ENCODE results near the gene IL16. TPM values are rescaled to one million over a fixed set of nuclear protein-coding genes. Genes with fewer than 3 reads are reported as not detected.
A peak's percentile ranks its signal among the peaks of the same experiment; 100 is the strongest.

IL16 gene
- polyA plus RNA-seq, 1 donor (not counting 4 experiments of a cell fraction or from before 2014, with no cell fraction given), result not detected

DNA sequence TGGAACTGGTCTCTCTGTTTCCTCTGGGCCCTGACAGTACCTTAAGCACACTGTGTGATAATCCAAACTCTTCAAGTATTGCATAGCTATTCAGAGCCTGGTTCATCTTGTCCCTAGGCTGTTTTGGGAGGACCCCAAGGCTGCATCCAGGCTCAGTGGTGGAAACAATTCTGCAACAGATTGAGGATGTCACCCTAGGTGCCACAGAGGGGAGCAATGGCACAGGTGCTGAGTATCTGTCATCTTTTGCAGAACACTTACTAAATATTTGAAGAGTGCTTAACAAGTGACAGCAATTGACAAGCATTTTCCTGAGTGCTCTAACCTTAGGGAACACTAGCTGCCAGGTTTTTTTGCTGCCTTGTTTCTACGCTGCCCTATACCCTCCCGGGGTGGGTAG, 99.5 kb downstream of the IL16 start:
- dilution Hi-C loops (cut with MboI; ENCODE audit: extremely low pct_ligation_motif_present, low sequenced_read_pairs), result no loop called here
- DNase-seq (ENCODE audit: low read depth, low spot score) (no peak), FAIRE-seq (peak; percentile 36)
- Histone ChIP-seq H3K27ac (ENCODE audit: control insufficient read depth, insufficient read depth, low read length) (no peak overlapping the region), H3K4me1 (ENCODE audit: control insufficient read depth, extremely low read depth, insufficient read depth, low read length) (peaks cover 18% of the 10 kb centered on the region), H3K36me3 (ENCODE audit: control insufficient read depth in 2 of 2, extremely low read depth in 1 of 2, insufficient read depth in 2 of 2, low read length in 2 of 2) (no peaks in the 10 kb centered on the region), H3K27me3 (ENCODE audit: control insufficient read depth, extremely low read depth, insufficient read depth, low read length) (no peaks in the 10 kb centered on the region), H3K79me2 (ENCODE audit: control insufficient read depth, insufficient read depth, low read length) (no peaks in the 10 kb centered on the region), H3K4me3 (ENCODE audit: control insufficient read depth in 2 of 3, extremely low read depth in 1 of 3, insufficient read depth in 2 of 3, low read depth in 1 of 3, low read length in 3 of 3) (no peak overlapping the region), H3K9ac (ENCODE audit: control insufficient read depth, extremely low read depth, insufficient read depth, low read length) (no peak overlapping the region), H4K20me1 (ENCODE audit: control insufficient read depth, extremely low read depth, insufficient read depth, low read length) (no peaks in the 10 kb centered on the region), H3K9me3 (ENCODE audit: control insufficient read depth, low read depth, low read length) (no peaks in the 10 kb centered on the region), H3K9me1 (ENCODE audit: control insufficient read depth, extremely low read depth, insufficient read depth, low read length) (no peaks in the 10 kb centered on the region), H2AFZ (ENCODE audit: control insufficient read depth, low read length) (no peak overlapping the region), H3K4me2 (ENCODE audit: control insufficient read depth, extremely low read depth, insufficient read depth, low read depth, low read length) (no peak overlapping the region)
- TF ChIP-seq EZH2 (IDR thresholded peaks at IDR 0.05; ENCODE audit: low read length), result no peak
- TF ChIP-seq, protein P1, sequence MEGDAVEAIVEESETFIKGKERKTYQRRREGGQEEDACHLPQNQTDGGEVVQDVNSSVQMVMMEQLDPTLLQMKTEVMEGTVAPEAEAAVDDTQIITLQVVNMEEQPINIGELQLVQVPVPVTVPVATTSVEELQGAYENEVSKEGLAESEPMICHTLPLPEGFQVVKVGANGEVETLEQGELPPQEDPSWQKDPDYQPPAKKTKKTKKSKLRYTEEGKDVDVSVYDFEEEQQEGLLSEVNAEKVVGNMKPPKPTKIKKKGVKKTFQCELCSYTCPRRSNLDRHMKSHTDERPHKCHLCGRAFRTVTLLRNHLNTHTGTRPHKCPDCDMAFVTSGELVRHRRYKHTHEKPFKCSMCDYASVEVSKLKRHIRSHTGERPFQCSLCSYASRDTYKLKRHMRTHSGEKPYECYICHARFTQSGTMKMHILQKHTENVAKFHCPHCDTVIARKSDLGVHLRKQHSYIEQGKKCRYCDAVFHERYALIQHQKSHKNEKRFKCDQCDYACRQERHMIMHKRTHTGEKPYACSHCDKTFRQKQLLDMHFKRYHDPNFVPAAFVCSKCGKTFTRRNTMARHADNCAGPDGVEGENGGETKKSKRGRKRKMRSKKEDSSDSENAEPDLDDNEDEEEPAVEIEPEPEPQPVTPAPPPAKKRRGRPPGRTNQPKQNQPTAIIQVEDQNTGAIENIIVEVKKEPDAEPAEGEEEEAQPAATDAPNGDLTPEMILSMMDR (optimal IDR thresholded peaks at IDR 0.05 in 1 of 3, IDR thresholded peaks at IDR 0.05 in 1 of 3, conservative IDR thresholded peaks at IDR 0.05 in 1 of 3; ENCODE audit: extremely low read depth in 1 of 3, insufficient read depth in 2 of 3, low read length in 3 of 3), result no peak

DNA sequence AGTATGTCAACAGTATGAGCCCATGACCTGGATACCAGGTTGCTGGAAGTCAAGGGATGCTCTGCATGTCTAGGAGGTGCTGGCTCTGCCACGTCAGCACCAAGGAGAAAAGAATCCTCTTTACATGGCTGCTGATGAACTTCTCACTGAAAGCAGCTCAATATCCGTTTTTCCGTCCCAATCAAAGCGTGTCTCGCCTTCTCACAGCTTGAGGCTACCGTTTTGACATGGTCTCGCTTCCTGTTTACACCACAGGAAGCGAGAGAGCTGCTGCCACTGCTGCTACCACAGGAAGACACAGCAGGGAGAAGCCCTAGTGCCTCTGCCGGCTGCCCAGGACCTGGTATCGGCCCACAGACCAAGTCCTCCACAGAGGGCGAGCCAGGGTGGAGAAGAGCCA, 100.0 kb downstream of the IL16 start:
- dilution Hi-C loops (cut with MboI; ENCODE audit: extremely low pct_ligation_motif_present, low sequenced_read_pairs), result no loop called here
- Histone ChIP-seq H3K4me1 (ENCODE audit: control insufficient read depth, extremely low read depth, insufficient read depth, low read length) (peaks cover 18% of the 10 kb centered on the region), H3K79me2 (ENCODE audit: control insufficient read depth, insufficient read depth, low read length) (no peaks in the 10 kb centered on the region), H3K27ac (ENCODE audit: control insufficient read depth, insufficient read depth, low read length) (no peak overlapping the region), H3K9ac (ENCODE audit: control insufficient read depth, extremely low read depth, insufficient read depth, low read length) (no peak overlapping the region), H3K4me3 (ENCODE audit: control insufficient read depth in 2 of 3, extremely low read depth in 1 of 3, insufficient read depth in 2 of 3, low read depth in 1 of 3, low read length in 3 of 3) (no peak overlapping the region), H3K4me2 (ENCODE audit: control insufficient read depth, extremely low read depth, insufficient read depth, low read depth, low read length) (no peak overlapping the region), H3K9me1 (ENCODE audit: control insufficient read depth, extremely low read depth, insufficient read depth, low read length) (no peaks in the 10 kb centered on the region), H3K27me3 (ENCODE audit: control insufficient read depth, extremely low read depth, insufficient read depth, low read length) (no peaks in the 10 kb centered on the region), H3K36me3 (ENCODE audit: control insufficient read depth in 2 of 2, extremely low read depth in 1 of 2, insufficient read depth in 2 of 2, low read length in 2 of 2) (no peaks in the 10 kb centered on the region), H3K9me3 (ENCODE audit: control insufficient read depth, low read depth, low read length) (no peaks in the 10 kb centered on the region), H2AFZ (ENCODE audit: control insufficient read depth, low read length) (no peak overlapping the region), H4K20me1 (ENCODE audit: control insufficient read depth, extremely low read depth, insufficient read depth, low read length) (no peaks in the 10 kb centered on the region)
- TF ChIP-seq, protein P1 (optimal IDR thresholded peaks at IDR 0.05 in 1 of 3, IDR thresholded peaks at IDR 0.05 in 1 of 3, conservative IDR thresholded peaks at IDR 0.05 in 1 of 3; ENCODE audit: extremely low read depth in 1 of 3, insufficient read depth in 2 of 3, low read length in 3 of 3), result no peak
- TF ChIP-seq EZH2 (IDR thresholded peaks at IDR 0.05; ENCODE audit: low read length), result no peak
- no peak for FAIRE-seq
- DNase-seq (ENCODE audit: low read depth, low spot score), result no peak

All from keratinocyte (primary cell).